PC-3 (cell line): ENCODE results near the gene ALDH16A1.

ENCODE experiments used
- CTCF ChIP-seq: fragments of 300-600 bp; sonication (generic); conservative IDR thresholded peaks from 2 replicates; pipeline ENCODE4 v1.5.1; 2017; ENCODE audit warnings: antibody characterized with exemption, low read depth, mild to moderate bottlenecking, low read length
- EZH2 ChIP-seq: fragments of 300-600 bp; sonication (generic); IDR thresholded peaks from one replicate; pipeline ENCODE4 v1.6.1; 2017; ENCODE audit warnings: antibody characterized with exemption, mild to moderate bottlenecking, low read length; ENCODE audit not compliant: unreplicated experiment
- EZH2phosphoT487 ChIP-seq: fragments of 300-600 bp; sonication (generic); IDR thresholded peaks from 2 replicates; pipeline ENCODE4 v1.6.1; 2018; ENCODE audit warnings: mild to moderate bottlenecking, antibody characterized with exemption, low read length, borderline replicate concordance

GRCh38 chr19:49486710-49487276 is 33.8 kb downstream of the ALDH16A1 start:
- TF ChIP-seq CTCF = no peak
- no peak for TF ChIP-seq EZH2
- TF ChIP-seq EZH2phosphoT487 = no peak
